K562 (cell line): ENCODE results near the gene FDX2. TPM values are rescaled to one million over a fixed set of nuclear protein-coding genes. Genes with fewer than 3 reads are reported as not detected.
A peak's percentile ranks its signal among the peaks of the same experiment; 100 is the strongest.

Experiments used
- ARID1B ChIP-seq: fragments of 450-650 bp; IDR thresholded peaks from 2 replicates; pipeline ENCODE4 v1.6.1; 2016; ENCODE audit warnings: antibody characterized with exemption, mild to moderate bottlenecking, inconsistent platforms
- ASH1L ChIP-seq: fragments of 450-650 bp; IDR thresholded peaks from 2 replicates; pipeline ENCODE4 v1.6.1; 2018; ENCODE audit warnings: borderline replicate concordance, mild to moderate bottlenecking, low read depth; ENCODE audit not compliant: partially characterized antibody
- GTF2F1 ChIP-seq: IDR thresholded peaks from 2 replicates; pipeline ENCODE4 v1.6.1; 2011; ENCODE audit warnings: low read depth, low read length, improper control_type of control experiment
- KLF13 ChIP-seq: fragments of 450-650 bp; IDR thresholded peaks from 2 replicates; pipeline ENCODE4 v1.6.1; 2016; ENCODE audit warnings: missing genetic modification characterization, low read depth, mild to moderate bottlenecking, missing compliant biosample characterization, moderate library complexity, borderline replicate concordance
- NFE2L1 ChIP-seq: fragments of 450-650 bp; IDR thresholded peaks from 2 replicates; pipeline ENCODE4 v1.6.1; 2016; ENCODE audit warnings: missing genetic modification characterization, low read depth, mild to moderate bottlenecking, missing compliant biosample characterization, moderate library complexity, borderline replicate concordance
- PHTF2 ChIP-seq: fragments of 250-450 bp; sonication (Bioruptor Pico); IDR thresholded peaks from 2 replicates; pipeline ENCODE4 v1.5.0; 2021; ENCODE audit warnings: mild to moderate bottlenecking
- RBM15 ChIP-seq: fragments of 200-400 bp; formaldehyde crosslinking; IDR thresholded peaks from 2 replicates; pipeline ENCODE4 v1.6.1; 2018; ENCODE audit warnings: mild to moderate bottlenecking, low read length, moderate library complexity; ENCODE audit not compliant: insufficient read depth
- RCOR1 ChIP-seq, 2 experiments: IDR thresholded peaks; 2 replicates each; pipeline ENCODE4 v1.6.1; 2012; ENCODE audit warnings: low read depth in 2 of 2, low read length in 2 of 2, borderline replicate concordance in 1 of 2, improper control_type of control experiment in 1 of 2
- SMARCA5 ChIP-seq: fragments of 450-650 bp; IDR thresholded peaks from 2 replicates; pipeline ENCODE4 v1.6.1; 2016
- TBP ChIP-seq: optimal IDR thresholded peaks from 2 replicates; pipeline ENCODE3; 2011; ENCODE audit warnings: low read depth, low read length, improper control_type of control experiment
- ZBTB34 ChIP-seq: fragments of 250-450 bp; sonication (Bioruptor Pico); IDR thresholded peaks from 2 replicates; pipeline ENCODE4 v1.8.0; 2021; ENCODE audit warnings: mild to moderate bottlenecking, moderate library complexity
- ZFP91 ChIP-seq: sonication (generic); formaldehyde crosslinking; IDR thresholded peaks from 2 replicates; pipeline ENCODE4 v1.8.0; 2022; ENCODE audit warnings: mild to moderate bottlenecking, missing genetic modification reagents
- ZNF589 ChIP-seq: fragments of 200-800 bp; sonication (Bioruptor generic); IDR thresholded peaks from 2 replicates; pipeline ENCODE4 v1.6.1; 2016; ENCODE audit warnings: low read depth, missing genetic modification characterization, missing compliant biosample characterization
- ZNF592 ChIP-seq: fragments of 450-650 bp; IDR thresholded peaks from 2 replicates; pipeline ENCODE4 v1.6.1; 2017; ENCODE audit warnings: antibody characterized with exemption, mild to moderate bottlenecking
- ZNF639 ChIP-seq, 2 experiments: fragments of 200-800 bp in 1 of 2; sonication (Bioruptor generic) in 1 of 2; sonication (generic) in 1 of 2; formaldehyde crosslinking in 1 of 2; IDR thresholded peaks in 1 of 2; conservative IDR thresholded peaks in 1 of 2; 2 replicates each; pipeline versions ENCODE4 v1.5.0 to v1.6.1; 2016 to 2020; ENCODE audit warnings: missing compliant biosample characterization in 1 of 2, missing genetic modification characterization in 1 of 2, missing genetic modification reagents in 1 of 2
- polyA plus RNA-seq, 8 experiments: library from polyadenylated mRNA; depleted of rRNA in 4 of 8; stranded (reverse) in 5 of 8; unstranded in 3 of 8; fragments of >200 nt; fragmentation: Nextera tagmentation in 2 of 8; fragmentation: Illumina TruSeq in 1 of 8; extraction: Ambion mirVana in 2 of 8; extraction: Trizol in 1 of 8; gene quantifications; 2 replicates each; pipeline versions ENCODE4 v1.2.1 to v1.2.3, GENCODE V29; 2011 to 2014; ENCODE audit warnings: inconsistent platforms in 1 of 8, missing spikeins in 1 of 8
- total RNA-seq, 7 experiments: library from RNA; depleted of rRNA in 6 of 7; stranded (reverse); fragments of >200 nt in 6 of 7; fragmentation: Illumina TruSeq in 2 of 7; extraction: Trizol in 2 of 7; gene quantifications; 2 replicates each; pipeline versions ENCODE4 v1.2.1 to v1.2.3, GENCODE V29; 2011 to 2021; ENCODE audit warnings: low replicate concordance in 1 of 7
- TF ChIP-seq, protein P1 (sequence below): sonication (generic); formaldehyde crosslinking; IDR thresholded peaks from 2 replicates; pipeline ENCODE4 v1.9.0; 2022; ENCODE audit warnings: mild to moderate bottlenecking, missing genetic modification reagents

The FDX2 gene
- total and polyA plus RNA-seq, 9 of the 15 experiments (the other 6 are each of a cell fraction or from before 2014, with no cell fraction given): 2.5 to 49.8 (median 29.7) TPM

DNA sequence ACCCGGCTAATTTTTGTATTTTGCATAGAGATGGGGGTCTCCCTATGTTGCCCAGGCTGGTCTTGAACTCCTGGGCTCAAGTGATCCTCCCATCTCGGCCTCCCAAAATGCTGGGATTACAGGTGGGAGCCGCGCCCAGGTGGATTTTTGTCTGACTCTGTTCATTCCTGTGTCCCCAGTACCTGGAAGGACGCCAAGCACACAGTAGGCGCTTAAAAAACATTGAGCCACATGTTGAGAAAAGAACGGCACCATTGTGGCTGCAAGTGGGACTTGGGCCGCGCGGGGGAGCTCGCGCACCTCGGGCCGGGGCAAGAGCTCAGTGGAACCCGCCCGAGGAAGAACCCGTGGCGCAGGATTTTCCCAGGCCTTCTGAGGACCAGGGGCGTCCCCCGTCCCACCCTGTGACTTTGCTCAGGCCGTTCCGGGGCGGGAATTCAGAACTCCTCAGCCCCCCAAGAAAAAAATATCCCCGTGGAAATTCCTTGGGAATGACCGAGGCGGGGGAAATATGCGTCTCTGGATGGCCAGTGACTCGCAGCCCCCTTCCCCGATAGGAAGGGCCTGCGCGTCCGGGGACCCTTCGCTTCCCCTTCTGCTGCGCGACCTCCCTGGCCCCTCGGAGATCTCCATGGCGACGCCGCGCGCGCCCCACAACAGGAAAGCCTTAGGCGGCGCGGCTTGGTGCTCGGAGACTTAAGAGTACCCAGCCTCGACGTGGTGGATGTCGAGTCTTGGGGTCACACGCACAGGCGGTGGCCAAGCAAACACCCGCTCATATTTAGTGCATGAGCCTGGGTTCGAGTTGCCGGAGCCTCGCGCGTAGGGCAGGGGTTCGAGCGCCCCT lies 46.3 kb downstream of the FDX2 start (continued):
- TF ChIP-seq KLF13 (tag): no peak
- no peak for TF ChIP-seq NFE2L1 (tag)
- peak in 1 of 2 experiments; percentile 11; a peak in 1 of 4 replicates for TF ChIP-seq ZNF639 (CRISPR knock-in tag; conservative IDR thresholded peaks at IDR 0.05 in 1 of 2, IDR thresholded peaks at IDR 0.05 in 1 of 2)
- no peak for TF ChIP-seq GTF2F1
- TF ChIP-seq ARID1B: no peak; the same call in 1 of the 2 replicates
- peak; percentile 78; the same call in 1 of the 2 replicates for TF ChIP-seq ZNF589 (CRISPR knock-in tag)
- TF ChIP-seq PHTF2: no peak
- TF ChIP-seq RCOR1 (IDR thresholded peaks at IDR 0.05; ENCODE audit: borderline replicate concordance in 1 of 2, low read depth in 2 of 2, low read length in 2 of 2): peak; percentile 26 to 50; a peak in 3 of 4 replicates
- TF ChIP-seq ZBTB34 (CRISPR knock-in tag): no peak
- TF ChIP-seq, protein P1, sequence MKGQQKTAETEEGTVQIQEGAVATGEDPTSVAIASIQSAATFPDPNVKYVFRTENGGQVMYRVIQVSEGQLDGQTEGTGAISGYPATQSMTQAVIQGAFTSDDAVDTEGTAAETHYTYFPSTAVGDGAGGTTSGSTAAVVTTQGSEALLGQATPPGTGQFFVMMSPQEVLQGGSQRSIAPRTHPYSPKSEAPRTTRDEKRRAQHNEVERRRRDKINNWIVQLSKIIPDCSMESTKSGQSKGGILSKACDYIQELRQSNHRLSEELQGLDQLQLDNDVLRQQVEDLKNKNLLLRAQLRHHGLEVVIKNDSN (CRISPR knock-in tag): no peak
- no peak for TF ChIP-seq ZFP91 (CRISPR knock-in tag)
- TF ChIP-seq RBM15: no peak
- peak; percentile 44; the same call in 1 of the 2 replicates for TF ChIP-seq ZNF592
- no peak for TF ChIP-seq ASH1L
- no peak for TF ChIP-seq TBP
- TF ChIP-seq SMARCA5: peak; percentile 25; the same call in 1 of the 2 replicates
